K562 (cell line): ENCODE data around the gene COBLL1.

ENCODE experiments used
- ARNT ChIP-seq, 2 experiments: fragments of 450-650 bp; IDR thresholded peaks; 2 replicates each; pipeline ENCODE4 v1.6.1; 2016; ENCODE audit warnings: mild to moderate bottlenecking in 1 of 2
- HLTF ChIP-seq: fragments of 450-650 bp; IDR thresholded peaks from 2 replicates; pipeline ENCODE4 v1.6.1; 2016
- RBFOX2 ChIP-seq: fragments of 200-400 bp; formaldehyde crosslinking; IDR thresholded peaks from 2 replicates; pipeline ENCODE4 v1.6.1; 2017; ENCODE audit warnings: low read depth, mild to moderate bottlenecking, low read length, moderate library complexity
- ZNF766 ChIP-seq: fragments of 200-800 bp; sonication (Bioruptor generic); conservative IDR thresholded peaks from 2 replicates; pipeline ENCODE4 v1.6.1; 2016; ENCODE audit warnings: missing genetic modification characterization, missing compliant biosample characterization
- TF ChIP-seq, protein P1 (sequence below), 3 experiments: IDR thresholded peaks in 2 of 3; conservative IDR thresholded peaks in 1 of 3; 2 replicates each; pipeline ENCODE4 v1.5.1; 2011 to 2012; ENCODE audit warnings: low read length in 3 of 3, mild to moderate bottlenecking in 3 of 3, control low read depth in 2 of 3, improper control_type of control experiment in 1 of 3, inconsistent platforms in 1 of 3, low read depth in 1 of 3, mixed read lengths in 1 of 3, moderate library complexity in 1 of 3; ENCODE audit not compliant: insufficient read depth in 2 of 3

DNA sequence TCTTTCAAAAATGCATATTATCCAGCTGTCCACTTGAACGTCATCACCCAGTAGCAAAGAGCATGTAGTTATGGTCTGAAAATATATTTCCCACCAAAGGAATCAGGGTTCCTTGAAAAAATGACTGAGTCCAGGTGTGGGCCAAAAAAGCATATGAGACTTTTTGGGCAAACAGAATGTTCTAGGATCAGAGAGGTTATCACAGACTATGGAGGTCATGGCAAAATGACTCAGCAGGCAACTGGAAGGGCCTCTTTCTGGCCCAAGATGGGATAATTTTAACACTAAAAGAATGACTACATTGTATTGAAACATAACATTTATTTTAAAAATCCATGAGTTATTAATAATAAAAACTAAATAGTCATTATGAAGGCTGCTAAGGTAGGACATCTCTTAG is 77.1 kb downstream of the COBLL1 start:
- TF ChIP-seq RBFOX2 (no peak), ARNT (IDR thresholded peaks at IDR 0.05) (no peak), ZNF766 (CRISPR knock-in tag) (no peak), HLTF (no peak)
- TF ChIP-seq, protein P1, sequence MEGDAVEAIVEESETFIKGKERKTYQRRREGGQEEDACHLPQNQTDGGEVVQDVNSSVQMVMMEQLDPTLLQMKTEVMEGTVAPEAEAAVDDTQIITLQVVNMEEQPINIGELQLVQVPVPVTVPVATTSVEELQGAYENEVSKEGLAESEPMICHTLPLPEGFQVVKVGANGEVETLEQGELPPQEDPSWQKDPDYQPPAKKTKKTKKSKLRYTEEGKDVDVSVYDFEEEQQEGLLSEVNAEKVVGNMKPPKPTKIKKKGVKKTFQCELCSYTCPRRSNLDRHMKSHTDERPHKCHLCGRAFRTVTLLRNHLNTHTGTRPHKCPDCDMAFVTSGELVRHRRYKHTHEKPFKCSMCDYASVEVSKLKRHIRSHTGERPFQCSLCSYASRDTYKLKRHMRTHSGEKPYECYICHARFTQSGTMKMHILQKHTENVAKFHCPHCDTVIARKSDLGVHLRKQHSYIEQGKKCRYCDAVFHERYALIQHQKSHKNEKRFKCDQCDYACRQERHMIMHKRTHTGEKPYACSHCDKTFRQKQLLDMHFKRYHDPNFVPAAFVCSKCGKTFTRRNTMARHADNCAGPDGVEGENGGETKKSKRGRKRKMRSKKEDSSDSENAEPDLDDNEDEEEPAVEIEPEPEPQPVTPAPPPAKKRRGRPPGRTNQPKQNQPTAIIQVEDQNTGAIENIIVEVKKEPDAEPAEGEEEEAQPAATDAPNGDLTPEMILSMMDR (IDR thresholded peaks at IDR 0.05 in 2 of 3, conservative IDR thresholded peaks at IDR 0.05 in 1 of 3; ENCODE audit: insufficient read depth in 2 of 3, low read depth in 1 of 3, low read length in 3 of 3) = no peak
